ENCODE results near the gene ATP2A1.
"Not testable (repeated sequence)": the region's sequence is repeated elsewhere in the genome, so short reads cannot be mapped to it uniquely, and the experiment has no call there.

The ATP2A1 gene

GRCh38 chr16:28881565-28881964 is 3.3 kb downstream of the ATP2A1 start:
- not testable (repeated sequence) for DNase-seq (ENCODE audit: low spot score)

- no peak for DNase-seq (ENCODE audit: low spot score)
Observed at GRCh38 chr16:28882551-28883160, 4.4 kb downstream of the ATP2A1 start.

- no peak for DNase-seq (ENCODE audit: low spot score)
Observed at GRCh38 chr16:28883221-28883996, 5.1 kb downstream of the ATP2A1 start.

GRCh38 chr16:28884045-28884444 is 5.8 kb downstream of the ATP2A1 start:
- DNase-seq (ENCODE audit: low spot score), result no peak

GRCh38 chr16:28886945-28887344 is 8.7 kb downstream of the ATP2A1 start:
- DNase-seq (ENCODE audit: low spot score), result no peak

- not testable (repeated sequence) for DNase-seq (ENCODE audit: low spot score)
Observed at GRCh38 chr16:28890355-28890754, 12.1 kb downstream of the ATP2A1 start.

GRCh38 chr16:28891964-28892890 is 13.9 kb downstream of the ATP2A1 start:
- DNase-seq (ENCODE audit: low spot score), result no peak

GRCh38 chr16:28893291-28893690 is 15.0 kb downstream of the ATP2A1 start:
- DNase-seq (ENCODE audit: low spot score), result no peak

- no peak for DNase-seq (ENCODE audit: low spot score)
Observed at GRCh38 chr16:28895609-28896008, 17.3 kb downstream of the ATP2A1 start.

- no peak for DNase-seq (ENCODE audit: low spot score)
Observed at GRCh38 chr16:28897826-28898225, 19.5 kb downstream of the ATP2A1 start.

- DNase-seq (ENCODE audit: low spot score), result no peak
Observed at GRCh38 chr16:28898266-28898665, 20.0 kb downstream of the ATP2A1 start.

GRCh38 chr16:28898942-28899341 is 20.7 kb downstream of the ATP2A1 start:
- DNase-seq (ENCODE audit: low spot score), result no peak

- DNase-seq (ENCODE audit: low spot score), result no peak
Observed at GRCh38 chr16:28899882-28900590, 21.7 kb downstream of the ATP2A1 start.

GRCh38 chr16:28900601-28901000 is 22.3 kb downstream of the ATP2A1 start:
- DNase-seq (ENCODE audit: low spot score), result no peak

- no peak for DNase-seq (ENCODE audit: low spot score)
Observed at GRCh38 chr16:28901862-28902261, 23.6 kb downstream of the ATP2A1 start.

GRCh38 chr16:28902909-28903308 is 24.6 kb downstream of the ATP2A1 start:
- no peak for DNase-seq (ENCODE audit: low spot score)

GRCh38 chr16:28903344-28904042 is 25.2 kb downstream of the ATP2A1 start:
- no peak for DNase-seq (ENCODE audit: low spot score)

GRCh38 chr16:28904363-28904762 is 26.1 kb downstream of the ATP2A1 start:
- no peak for DNase-seq (ENCODE audit: low spot score)

- no peak for DNase-seq (ENCODE audit: low spot score)
Observed at GRCh38 chr16:28904828-28905227, 26.5 kb downstream of the ATP2A1 start.

- DNase-seq (ENCODE audit: low spot score), result no peak
Observed at GRCh38 chr16:28905229-28905754, 27.0 kb downstream of the ATP2A1 start.

GRCh38 chr16:28905800-28906372 is 27.6 kb downstream of the ATP2A1 start:
- no peak for DNase-seq (ENCODE audit: low spot score)

All from AG20443 (cell line).